Prostate gland (tissue), 2 donors: ENCODE measurements around the gene IRX4.

Experiments
- CTCF ChIP-seq, 4 experiments: fragments of 200-600 bp in 2 of 4; fragments of 450-650 bp in 2 of 4; sonication (generic) in 2 of 4; IDR thresholded peaks; 1 replicate in 3 of 4; 2 replicates in 1 of 4; pipeline ENCODE4 v1.5.1; 2016 to 2019; ENCODE audit warnings: antibody characterized with exemption in 4 of 4, mild to moderate bottlenecking in 2 of 4, moderate library complexity in 2 of 4
- POLR2AphosphoS5 ChIP-seq: sonication (generic); formaldehyde crosslinking; IDR thresholded peaks from one replicate; pipeline ENCODE4 v1.6.1; 2017; ENCODE audit warnings: antibody characterized with exemption

- TF ChIP-seq CTCF (IDR thresholded peaks at IDR 0.05) (no peak), POLR2AphosphoS5 (no peak)
Measured at GRCh38 chr5:1881731-1882336, 891 bp downstream of the IRX4 start.
